Chondrocyte (in vitro differentiated cells): ENCODE data around the gene CACNA1C. TPM values are rescaled to one million over a fixed set of nuclear protein-coding genes. Genes with fewer than 3 reads are reported as not detected.

ENCODE experiments used
- DNase-seq: peaks from one replicate; pipeline ENCODE4 v3.0.0; 2021; ENCODE audit warnings: mixed read lengths, low spot score
- H3K27ac Mint-ChIP-seq: one replicate; pipeline ENCODE4 v1.8.0; 2021; ENCODE audit warnings: mild to moderate bottlenecking, moderate library complexity, mixed read lengths; ENCODE audit not compliant: unreplicated experiment
- H3K27me3 Mint-ChIP-seq: 2 replicates; pipeline ENCODE4 v1.8.0; 2021; ENCODE audit warnings: low read depth, mixed read lengths
- H3K36me3 Mint-ChIP-seq: 2 replicates; pipeline ENCODE4 v1.8.0; 2021; ENCODE audit warnings: low read depth, mixed read lengths
- H3K4me1 Mint-ChIP-seq: 2 replicates; pipeline ENCODE4 v1.8.0; 2021; ENCODE audit warnings: low read depth, mild to moderate bottlenecking, mixed read lengths
- H3K4me3 Mint-ChIP-seq: one replicate; pipeline ENCODE4 v1.8.0; 2021; ENCODE audit warnings: mild to moderate bottlenecking, moderate library complexity, mixed read lengths; ENCODE audit not compliant: unreplicated experiment
- H3K9me3 Mint-ChIP-seq: 2 replicates; pipeline ENCODE4 v1.8.0; 2021; ENCODE audit warnings: low read depth, mixed read lengths
- total RNA-seq: library from RNA; stranded (reverse); gene quantifications from 3 replicates; pipeline ENCODE4 v1.2.1, GENCODE V29; 2021
- TF ChIP-seq, protein P1 (sequence below): fragments of 200-600 bp; sonication (generic); IDR thresholded peaks from 2 replicates; pipeline ENCODE4 v1.5.0; 2021; ENCODE audit warnings: antibody characterized with exemption, mild to moderate bottlenecking, moderate library complexity

Gene CACNA1C
- total RNA-seq, 1 donor from 2014 or later = 27.0 TPM

DNA sequence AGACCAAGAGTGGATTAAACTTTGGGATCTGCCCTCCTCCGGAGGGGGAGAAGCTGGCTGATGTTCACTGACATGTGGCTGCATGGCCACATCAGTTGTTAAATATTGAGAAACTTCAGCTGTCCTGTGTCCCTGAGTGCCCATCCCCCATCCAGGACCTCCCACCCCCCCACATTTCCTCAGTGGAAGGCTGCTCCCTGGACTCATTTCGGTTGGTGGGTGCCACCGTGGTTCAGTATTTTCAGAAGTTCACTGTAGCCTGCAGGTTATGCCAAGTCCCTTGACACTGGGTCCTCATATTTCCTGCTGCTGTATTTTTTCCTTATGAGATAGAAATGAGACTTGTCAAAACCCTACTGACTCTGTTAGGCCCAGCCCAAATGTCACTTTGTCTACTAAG, 302.4 kb downstream of the CACNA1C start:
- no peaks in the 10 kb centered on the region for H3K36me3 Mint-ChIP-seq
- TF ChIP-seq, protein P1, sequence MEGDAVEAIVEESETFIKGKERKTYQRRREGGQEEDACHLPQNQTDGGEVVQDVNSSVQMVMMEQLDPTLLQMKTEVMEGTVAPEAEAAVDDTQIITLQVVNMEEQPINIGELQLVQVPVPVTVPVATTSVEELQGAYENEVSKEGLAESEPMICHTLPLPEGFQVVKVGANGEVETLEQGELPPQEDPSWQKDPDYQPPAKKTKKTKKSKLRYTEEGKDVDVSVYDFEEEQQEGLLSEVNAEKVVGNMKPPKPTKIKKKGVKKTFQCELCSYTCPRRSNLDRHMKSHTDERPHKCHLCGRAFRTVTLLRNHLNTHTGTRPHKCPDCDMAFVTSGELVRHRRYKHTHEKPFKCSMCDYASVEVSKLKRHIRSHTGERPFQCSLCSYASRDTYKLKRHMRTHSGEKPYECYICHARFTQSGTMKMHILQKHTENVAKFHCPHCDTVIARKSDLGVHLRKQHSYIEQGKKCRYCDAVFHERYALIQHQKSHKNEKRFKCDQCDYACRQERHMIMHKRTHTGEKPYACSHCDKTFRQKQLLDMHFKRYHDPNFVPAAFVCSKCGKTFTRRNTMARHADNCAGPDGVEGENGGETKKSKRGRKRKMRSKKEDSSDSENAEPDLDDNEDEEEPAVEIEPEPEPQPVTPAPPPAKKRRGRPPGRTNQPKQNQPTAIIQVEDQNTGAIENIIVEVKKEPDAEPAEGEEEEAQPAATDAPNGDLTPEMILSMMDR = no peak
- no peak for DNase-seq
- H3K27ac Mint-ChIP-seq = no peak overlapping the region
- no peaks in the 10 kb centered on the region for H3K27me3 Mint-ChIP-seq
- peaks cover 29% of the 10 kb centered on the region for H3K4me1 Mint-ChIP-seq
- H3K9me3 Mint-ChIP-seq = no peaks in the 10 kb centered on the region
- no peak overlapping the region for H3K4me3 Mint-ChIP-seq

DNA sequence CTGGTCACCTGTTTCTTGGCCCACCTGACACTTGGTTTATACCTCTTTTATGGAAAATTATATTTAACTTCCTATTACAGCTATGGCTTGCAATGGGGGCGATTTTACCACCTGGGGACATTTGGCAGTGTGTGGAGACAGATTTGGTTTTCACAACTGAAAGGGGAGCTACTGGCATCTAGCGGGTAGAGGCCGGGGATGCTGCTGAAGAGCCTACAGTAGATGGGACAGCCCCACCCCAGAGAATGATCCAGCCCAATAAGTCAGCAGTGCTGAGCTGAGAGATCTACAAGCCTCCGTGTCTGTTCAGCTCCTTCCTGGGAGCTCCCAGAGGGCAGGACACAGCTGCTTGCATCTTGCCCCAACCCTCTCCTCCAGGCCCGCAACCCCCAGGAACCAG, 302.8 kb downstream of the CACNA1C start:
- Mint-ChIP-seq H3K36me3 (no peaks in the 10 kb centered on the region), H3K4me3 (no peak overlapping the region), H3K9me3 (no peaks in the 10 kb centered on the region), H3K4me1 (peaks cover 33% of the 10 kb centered on the region), H3K27ac (no peak overlapping the region), H3K27me3 (no peaks in the 10 kb centered on the region)
- TF ChIP-seq, protein P1 = no peak
- DNase-seq = no peak

DNA sequence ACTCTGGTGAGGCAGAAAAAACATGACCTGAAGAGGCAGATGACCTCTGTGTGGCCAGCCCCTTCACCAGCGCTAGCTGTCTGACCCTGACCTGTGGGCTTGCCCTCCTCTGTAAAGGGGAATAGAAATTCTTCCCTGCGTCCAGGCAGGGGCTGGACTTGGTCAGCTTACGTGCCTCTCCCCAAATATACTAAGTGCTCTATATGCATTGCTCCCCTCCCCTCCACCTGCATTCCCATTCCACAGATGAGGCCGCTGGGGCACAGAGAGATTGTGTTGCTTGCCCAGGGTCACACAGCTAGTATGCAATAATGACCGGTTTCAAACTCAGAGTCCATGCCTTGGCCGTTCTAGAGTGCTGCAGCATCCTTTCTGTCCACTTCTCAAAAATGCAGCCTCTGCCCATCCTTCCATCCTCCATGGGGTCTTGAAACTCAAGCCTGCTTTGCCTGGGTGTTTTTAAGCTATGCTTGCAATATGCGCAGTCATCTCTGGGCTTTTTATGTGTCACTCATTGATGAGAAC, 303.9 kb downstream of the CACNA1C start:
- H3K4me3 Mint-ChIP-seq = no peak overlapping the region
- no peak for DNase-seq
- peaks cover 1% of the 10 kb centered on the region for H3K36me3 Mint-ChIP-seq
- TF ChIP-seq, protein P1 = no peak
- H3K4me1 Mint-ChIP-seq = peaks cover 36% of the 10 kb centered on the region
- no peak overlapping the region for H3K27ac Mint-ChIP-seq
- H3K9me3 Mint-ChIP-seq = no peaks in the 10 kb centered on the region
- no peaks in the 10 kb centered on the region for H3K27me3 Mint-ChIP-seq

DNA sequence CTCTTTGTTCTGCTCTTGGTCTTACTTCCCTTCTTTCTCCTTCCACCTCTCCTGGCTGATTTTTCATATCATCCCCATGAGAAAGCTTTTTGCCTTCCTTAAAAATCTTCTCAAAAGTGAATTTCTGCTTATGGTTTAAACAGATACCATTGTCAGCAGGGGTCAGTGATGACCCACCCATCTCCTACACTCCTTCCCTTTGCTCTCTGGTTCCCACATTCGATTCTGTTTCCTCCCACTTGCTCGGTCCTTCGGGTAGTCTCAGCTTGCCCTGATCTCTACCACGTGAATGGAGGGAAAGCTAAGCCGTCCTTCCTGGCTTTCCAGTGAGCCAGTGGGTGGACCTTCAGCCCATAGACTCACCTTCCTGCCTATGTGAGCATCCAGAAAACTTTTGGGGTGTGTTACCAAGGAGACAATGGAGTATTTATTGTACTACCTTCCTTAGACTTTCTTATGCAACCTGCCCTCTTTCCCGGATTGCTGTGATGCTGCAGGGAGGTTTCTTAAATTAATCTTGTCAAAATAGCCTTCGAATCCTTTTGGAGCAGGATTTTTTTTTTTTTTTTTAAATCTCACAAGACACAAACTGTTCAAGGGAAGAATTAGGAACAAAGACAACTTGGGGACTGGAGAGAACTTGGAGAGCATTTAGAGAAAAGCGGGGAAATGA, 306.3 kb downstream of the CACNA1C start:
- Mint-ChIP-seq H3K4me3 (no peak overlapping the region), H3K27me3 (no peaks in the 10 kb centered on the region), H3K4me1 (peaks cover 36% of the 10 kb centered on the region), H3K36me3 (peaks cover 1% of the 10 kb centered on the region), H3K27ac (peak overlapping the region; percentile 87), H3K9me3 (no peaks in the 10 kb centered on the region)
- TF ChIP-seq, protein P1 = peak; percentile 56
- DNase-seq = no peak

DNA sequence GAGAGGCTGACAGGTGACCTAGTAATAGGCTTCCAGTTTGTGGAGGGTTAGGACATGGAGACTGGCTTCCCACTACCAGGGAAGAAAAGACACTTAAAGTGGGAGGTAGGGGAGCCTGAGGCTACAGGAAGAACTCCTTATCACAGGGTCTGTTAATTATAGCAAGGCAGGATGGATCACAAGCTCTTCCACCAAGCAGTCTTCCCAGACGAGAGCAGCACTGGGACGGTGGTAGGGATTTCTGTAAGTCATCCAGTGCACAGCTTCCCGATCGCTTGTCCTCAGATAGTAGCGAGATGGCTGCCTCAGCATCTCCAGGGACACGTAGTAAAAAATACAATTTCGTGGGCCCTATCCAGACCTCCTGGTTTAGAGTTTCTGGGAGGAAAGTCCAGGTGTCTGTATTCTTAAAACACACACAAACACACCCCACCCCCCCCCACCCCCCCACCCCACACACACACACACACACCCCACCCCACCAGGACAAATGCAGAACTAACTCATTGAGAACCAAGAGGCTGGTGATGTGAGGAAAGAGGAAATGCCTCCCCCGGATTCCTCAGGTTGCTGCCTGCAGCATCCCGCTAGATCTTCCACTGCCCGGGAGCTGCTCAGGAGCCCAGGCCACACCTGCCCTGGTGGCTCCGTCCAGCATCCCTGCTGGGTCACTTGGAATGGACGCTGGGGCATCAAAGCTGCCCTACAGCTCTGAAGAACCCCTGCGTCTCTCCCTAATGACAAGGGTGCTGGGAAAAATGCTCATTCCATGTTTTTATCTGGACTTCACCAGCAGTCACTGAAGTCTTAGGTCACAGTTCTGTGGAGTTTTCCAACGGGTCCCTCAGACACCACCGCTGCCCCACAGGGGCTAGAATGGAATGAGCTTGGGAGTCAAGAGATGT, 307.2 kb downstream of the CACNA1C start:
- Mint-ChIP-seq H3K9me3 (no peaks in the 10 kb centered on the region), H3K27ac (no peak overlapping the region), H3K4me1 (peaks cover 36% of the 10 kb centered on the region), H3K27me3 (no peaks in the 10 kb centered on the region), H3K4me3 (no peak overlapping the region), H3K36me3 (peaks cover 4% of the 10 kb centered on the region)
- no peak for DNase-seq
- TF ChIP-seq, protein P1 = no peak
